Measurements from ENCODE around the gene LGALS9.

DNA sequence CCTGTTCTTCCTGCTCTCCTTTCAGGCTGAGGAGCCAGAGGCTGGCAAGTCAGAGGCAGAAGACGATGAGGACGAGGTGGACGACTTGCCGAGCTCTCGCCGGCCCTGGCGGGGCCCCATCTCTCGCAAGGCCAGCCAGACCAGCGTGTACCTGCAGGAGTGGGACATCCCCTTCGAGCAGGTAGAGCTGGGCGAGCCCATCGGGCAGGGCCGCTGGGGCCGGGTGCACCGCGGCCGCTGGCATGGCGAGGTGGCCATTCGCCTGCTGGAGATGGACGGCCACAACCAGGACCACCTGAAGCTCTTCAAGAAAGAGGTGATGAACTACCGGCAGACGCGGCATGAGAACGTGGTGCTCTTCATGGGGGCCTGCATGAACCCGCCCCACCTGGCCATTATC, 25.6 kb upstream of the LGALS9 start:
- TF ChIP-seq EZH2 (IDR thresholded peaks at IDR 0.05; ENCODE audit: insufficient read depth, poor library complexity, severe bottlenecking) (no peak), EZH2phosphoT487 (IDR thresholded peaks at IDR 0.05; ENCODE audit: insufficient read depth, low read depth) (no peak)
